ENCODE measurements around the gene RRP7A.
"Not testable (repeated sequence)": the region's sequence is repeated elsewhere in the genome, so short reads cannot be mapped to it uniquely, and the experiment has no call there.

RRP7A gene, protein sequence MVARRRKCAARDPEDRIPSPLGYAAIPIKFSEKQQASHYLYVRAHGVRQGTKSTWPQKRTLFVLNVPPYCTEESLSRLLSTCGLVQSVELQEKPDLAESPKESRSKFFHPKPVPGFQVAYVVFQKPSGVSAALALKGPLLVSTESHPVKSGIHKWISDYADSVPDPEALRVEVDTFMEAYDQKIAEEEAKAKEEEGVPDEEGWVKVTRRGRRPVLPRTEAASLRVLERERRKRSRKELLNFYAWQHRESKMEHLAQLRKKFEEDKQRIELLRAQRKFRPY

DNA sequence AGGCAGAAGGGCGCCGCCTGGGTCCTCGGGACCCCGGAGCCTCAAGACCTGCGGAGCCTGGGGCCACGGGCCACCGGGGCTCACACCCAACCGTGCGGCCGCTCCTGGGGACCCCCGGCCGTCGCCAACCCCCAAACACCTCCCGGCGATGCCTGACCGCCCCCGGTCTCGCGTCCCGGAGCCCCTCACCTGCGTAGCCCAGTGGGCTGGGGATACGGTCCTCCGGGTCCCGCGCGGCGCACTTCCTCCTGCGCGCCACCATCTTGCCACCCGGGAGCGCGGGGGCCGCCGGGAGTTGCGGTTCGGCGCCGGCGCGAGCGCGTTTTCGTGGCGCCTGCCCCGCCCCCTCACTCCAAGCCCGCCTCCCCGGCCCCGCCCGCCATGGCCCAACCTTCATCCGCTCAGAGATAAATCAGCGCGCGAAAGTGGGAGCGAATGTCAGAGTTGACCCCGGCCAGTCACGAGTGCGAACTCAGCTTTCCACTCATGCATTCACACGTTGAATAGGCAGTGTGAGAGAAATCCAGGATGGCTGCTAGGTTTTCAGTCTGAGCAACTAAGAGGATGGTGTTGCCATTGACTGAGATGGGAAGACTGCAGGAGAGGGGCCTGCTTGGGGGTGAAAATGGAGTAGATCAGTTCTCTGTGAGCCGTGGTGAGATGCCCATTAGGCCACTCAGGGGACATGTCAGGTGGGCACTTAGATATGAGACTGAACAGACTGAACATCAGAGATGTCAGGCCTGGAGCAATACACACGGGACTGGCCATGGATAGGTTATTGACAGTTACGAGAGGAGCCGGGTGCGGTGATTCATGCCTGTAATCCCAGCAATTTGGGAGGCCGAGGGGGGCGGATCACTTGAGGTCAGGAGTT, at the start of gene RRP7A:
RRP7A (minus strand) TSS at position 272 of the 877 bp plus-strand sequence; CDS start at position 262, 10 bp downstream.
- DNase-seq, result peak; percentile 87

DNA sequence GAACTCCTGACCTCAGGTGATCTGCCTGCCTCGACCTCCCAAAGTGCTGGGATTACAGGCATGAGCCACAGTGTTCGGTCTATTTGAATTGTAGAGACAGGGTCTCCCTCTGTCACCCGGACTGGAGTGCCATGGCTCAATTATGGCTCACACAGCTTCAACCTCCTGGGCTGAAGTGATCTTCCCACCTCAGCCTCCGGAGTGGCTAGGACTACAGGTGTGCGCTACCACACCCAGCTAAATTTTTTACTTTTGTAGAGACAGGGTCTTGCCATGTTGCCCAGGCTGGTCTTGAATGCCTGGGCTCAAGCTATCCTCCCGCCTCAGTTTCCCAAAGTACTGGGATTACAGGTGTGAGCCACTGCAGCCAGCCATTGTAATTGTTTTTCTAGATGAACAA, 48.4 kb upstream of the RRP7A start:
- DNase-seq, result not testable (repeated sequence)

DNA sequence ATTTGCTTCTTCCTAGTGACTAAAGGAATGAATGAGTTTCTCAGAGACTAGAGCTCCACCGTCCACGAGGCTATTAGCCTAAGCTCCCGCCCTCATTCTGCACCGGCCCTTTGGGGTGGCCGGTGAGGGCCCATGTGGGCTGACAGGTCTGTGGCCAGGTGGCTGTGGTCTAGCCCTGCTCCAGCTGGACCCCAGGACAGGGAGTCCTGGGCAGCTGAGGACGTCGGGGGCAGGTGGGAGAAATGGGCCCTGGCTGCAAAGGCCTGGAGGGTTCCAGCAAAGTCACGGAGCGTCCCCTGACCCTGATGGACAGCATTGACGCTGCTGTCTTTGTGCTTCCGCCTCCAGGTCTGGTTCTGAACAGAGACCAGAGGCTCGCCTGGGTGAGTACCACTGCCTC, 46.4 kb upstream of the RRP7A start:
- DNase-seq, result no peak

DNA sequence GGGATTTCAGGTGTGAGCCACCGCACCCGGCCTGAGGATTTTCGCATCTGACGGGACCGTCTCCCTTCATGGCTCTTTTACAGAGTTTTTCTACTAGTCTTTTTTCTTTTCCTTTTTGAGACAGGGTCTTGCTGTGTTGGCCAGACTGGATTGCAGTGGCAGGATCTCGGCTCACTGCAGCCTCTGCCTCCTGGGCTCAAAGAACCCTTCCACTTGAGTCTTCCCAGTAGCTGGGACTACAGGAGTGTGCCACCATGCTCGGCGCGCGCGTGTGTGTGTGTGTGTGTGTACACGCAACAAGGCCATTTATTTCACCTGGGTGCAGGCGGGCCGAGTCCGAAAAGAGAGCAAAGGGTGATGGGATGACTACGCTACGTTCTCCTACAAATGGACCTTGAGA, 45.1 kb upstream of the RRP7A start:
- DNase-seq, result no peak

DNA sequence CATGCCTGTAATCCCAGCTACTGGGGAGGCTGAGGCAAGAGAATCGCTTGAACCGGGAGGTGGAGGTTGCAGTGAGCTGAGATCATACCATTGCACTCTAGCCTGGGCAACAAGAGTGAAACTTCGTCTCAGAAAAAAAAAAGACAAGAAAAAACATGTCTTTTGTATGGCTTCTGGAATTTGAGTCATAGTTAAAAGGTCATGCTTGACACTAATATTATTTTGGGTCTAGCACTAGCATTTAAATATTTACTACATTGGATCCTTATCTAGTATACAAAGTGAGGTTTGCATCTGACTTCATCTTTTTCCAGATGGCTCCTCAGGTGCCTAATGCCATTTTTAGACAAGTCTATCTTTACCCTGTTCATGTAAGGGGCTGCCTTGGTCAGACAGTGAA, 44.3 kb upstream of the RRP7A start:
- not testable (repeated sequence) for DNase-seq

DNA sequence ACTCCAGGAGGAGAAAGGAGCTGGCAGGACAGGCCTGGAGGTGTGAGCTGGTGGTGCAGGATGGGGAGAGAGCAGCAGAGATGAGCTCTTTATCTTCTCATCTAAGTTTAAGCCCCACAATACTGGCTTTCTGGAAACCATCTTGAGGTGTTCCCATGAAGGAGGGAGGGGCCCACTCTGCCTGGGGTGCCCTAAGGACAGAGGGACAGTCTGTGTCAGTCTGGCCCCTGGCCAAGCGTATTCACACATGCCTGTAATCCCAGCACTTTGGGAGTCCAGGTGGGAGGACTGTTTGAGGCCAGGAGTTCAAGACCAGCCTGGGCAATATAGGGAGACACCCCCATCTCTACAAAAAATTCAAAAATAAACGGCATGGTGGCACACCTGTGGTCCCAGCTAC, 43.1 kb upstream of the RRP7A start:
- DNase-seq, result no peak

DNA sequence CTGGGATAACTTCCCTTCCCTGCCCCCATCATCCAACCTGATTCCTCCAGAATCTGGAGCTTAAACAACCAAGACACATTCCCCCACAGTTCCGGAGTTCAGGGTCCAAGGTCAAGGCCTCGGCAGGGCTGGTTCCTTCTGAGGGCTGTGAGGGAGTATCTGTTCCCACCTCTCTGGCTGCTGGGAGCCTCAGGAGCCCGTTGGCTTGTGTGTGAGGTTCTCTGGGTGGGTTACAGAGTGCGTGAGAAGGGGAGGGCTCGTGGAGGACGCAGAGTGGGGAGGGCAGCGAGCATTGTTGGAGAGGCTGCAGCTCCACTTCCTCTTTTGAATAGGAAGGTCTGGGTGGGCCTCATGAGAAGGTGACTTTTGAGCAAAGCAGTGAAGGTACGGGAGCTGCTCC, 42.7 kb upstream of the RRP7A start:
- no peak for DNase-seq

DNA sequence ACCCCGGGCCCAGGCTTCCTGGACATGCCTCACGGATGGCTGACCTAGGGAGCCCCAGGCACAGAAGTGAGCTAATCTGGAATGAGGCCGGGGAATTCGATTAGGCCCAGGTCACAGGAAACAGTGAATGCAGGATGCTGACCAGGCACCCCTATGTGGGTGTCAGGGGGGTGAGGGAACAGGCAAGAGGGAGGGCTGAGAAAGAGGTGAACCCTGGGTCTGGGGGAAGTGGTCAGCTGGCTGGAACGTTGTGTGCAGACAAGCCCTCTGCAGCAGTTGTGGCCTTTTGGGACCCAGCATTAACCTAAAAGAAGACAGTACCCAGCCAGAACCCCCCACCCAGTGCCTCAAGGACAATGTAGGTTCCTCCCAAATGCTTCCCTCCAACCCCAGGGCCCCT, 42.3 kb upstream of the RRP7A start:
- DNase-seq, result no peak

DNA sequence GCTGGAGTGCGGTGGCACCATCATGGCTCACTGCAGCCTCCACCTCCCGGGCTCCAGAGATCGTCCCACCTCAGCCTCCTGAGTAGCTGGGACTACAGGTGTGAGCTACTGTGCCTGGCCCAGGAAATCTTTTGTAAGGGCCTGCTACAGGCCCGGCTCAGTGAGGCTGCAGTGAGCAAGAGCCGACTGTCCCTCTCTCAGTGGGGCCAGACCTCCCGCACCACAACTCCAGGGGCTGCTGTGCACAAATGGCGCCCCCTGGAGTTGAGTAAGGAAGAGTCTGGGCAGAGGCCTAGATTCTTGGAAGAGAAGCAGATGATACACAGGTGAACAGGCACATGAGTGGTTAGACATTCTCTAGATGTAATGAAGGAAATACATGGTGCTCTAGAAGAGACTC, 41.2 kb upstream of the RRP7A start:
- no peak for DNase-seq

DNA sequence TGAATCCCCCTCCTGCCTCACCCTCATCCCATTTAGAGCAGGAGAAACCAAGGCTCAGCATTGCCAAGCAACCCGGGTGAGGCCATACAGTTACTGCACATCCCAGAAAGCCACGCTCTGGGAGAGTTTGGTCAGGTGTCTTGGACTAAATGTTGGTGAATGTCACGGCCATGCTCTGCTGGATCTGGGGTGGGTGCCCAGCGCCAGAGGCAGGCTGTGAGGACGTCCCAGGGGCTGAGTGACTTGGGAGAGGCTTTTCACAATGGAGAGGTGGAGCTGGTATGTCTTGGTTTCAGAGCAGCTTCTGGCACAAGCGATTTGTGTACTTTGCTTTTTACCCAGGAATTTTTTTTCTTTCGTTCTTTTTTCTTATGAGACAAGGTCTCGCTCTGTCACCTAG, 40.8 kb upstream of the RRP7A start:
- no peak for DNase-seq

DNA sequence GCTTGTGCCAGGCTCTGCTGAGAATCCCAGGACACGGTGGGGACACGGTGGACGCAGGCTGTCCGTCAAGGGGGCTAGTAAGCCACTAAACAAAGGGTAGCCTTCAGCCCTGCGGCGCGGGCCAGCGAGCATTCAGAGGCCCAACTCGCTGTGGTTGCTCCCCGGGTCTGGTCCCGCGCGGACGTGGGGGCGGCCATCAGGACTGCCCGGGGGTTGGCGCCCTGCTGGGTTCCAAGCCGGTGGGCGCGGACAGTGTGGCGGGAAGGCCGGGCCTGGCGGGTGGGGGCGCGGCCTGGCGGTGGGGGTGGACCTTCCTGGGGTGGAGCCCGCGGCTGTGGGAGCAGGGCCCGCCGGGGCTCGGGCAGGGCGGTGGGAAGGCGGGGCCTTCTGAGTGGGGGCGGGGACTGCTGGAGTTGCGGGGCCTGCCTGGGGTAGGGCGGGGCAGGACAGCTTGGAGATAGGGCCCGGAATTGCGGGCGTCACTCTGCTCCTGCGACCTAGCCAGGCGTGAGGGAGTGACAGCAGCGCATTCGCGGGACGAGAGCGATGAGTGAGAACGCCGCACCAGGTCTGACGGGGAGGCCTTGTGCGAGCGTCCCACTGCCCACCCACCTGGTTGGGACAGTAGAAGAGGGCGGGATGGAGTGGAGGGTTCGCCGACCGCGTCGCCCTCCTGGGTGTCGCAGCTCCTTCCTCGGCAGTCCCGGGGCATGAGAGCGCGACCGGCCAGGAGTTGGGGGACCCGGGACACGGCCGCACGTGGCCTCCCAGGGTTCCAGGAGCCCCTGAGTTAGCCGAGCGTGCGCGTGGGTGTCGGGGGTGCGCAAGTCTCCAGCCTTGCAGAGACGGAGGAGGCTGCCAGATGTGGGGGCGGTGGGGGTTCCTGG, 34.1 kb upstream of the RRP7A start, which contains the start of gene SERHL2:
SERHL2 (plus strand) TSS at position 482 of the 887 bp plus-strand sequence; CDS start at position 547, 65 bp downstream.
- peak; percentile 78 for DNase-seq

DNA sequence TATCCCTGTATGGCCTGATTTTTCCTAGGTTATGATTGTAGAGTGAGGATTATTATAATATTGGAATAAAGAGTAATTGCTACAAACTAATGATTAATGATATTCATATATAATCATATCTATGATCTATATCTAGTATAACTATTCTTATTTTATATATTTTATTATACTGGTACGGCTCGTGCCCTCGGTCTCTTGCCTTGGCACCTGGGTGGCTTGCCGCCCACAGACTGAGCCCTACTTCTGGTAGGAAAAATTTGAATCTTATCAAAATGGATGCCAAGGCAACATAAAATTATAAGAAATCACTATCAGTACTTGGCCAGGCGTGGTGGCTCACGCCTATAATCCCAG, 32.7 kb upstream of the RRP7A start:
- not testable (repeated sequence) for DNase-seq

DNA sequence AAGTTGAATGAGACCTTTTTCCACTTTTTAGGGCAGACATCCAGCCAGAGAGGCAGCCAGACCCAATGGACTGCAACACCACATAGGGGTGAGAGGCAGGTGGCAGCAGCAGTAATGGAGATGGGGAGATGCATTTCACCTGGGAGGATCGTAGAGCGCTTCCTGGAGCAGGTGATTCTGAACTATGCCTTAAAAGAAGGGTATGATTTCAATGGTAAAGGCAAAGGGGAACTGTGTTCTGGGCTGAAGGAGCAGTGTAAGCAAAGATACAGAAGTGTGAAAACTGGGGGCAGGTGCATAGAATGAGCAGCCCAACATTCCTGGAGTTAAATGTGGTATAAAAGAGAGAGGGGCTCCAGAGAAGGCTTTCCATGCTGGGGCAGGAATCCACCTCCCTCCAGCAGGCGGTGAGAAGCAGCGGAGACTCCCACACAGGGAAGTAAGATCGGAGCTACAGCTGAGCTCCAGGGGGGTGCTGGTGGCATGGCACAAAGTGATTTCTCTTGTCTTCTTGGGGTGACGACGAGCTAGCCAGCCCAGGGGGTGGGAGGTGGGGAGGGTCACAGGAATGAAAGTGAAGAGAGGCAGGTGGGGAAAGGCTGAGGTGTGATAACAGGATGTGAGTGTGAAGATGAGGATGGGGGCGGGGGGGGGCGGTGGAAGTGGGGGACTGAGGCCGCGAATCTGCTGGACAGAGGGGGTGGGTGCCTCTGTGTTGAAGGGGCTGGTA, 29.9 kb upstream of the RRP7A start:
- DNase-seq, result no peak

DNA sequence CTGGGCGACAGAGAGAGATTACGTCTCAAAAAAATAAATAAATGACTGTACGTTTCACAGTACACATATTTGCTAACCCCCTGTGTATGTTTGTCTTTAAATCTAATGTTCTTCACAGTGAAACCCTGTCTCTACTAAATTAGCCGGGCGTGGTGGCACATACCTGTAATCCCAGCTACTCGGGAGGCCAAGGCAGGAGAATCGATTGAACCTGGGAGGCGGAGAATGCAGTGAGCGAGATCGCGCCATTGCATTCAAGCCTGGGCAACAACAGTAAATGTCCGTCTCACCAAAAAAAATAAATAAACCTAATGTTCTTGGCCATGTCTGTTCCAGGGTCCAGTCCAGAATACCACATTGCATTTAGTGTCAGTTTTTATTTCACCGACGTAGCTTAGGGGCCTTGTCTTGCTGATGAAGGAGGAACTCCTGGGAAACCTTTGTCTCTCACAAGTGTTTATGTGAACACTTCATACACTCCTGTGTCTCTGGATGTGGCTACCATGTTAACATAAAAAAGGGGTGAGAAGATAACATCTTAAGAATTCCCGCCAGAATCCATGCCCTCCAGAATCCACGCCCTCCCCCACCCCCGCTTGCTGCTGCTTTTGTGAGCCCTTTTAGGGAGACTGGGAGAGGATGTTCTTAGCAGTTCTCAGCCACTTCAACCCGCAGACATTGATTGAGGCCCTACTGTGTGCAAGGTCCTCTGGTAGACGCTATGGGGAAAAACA, 29.2 kb upstream of the RRP7A start:
- no peak for DNase-seq

DNA sequence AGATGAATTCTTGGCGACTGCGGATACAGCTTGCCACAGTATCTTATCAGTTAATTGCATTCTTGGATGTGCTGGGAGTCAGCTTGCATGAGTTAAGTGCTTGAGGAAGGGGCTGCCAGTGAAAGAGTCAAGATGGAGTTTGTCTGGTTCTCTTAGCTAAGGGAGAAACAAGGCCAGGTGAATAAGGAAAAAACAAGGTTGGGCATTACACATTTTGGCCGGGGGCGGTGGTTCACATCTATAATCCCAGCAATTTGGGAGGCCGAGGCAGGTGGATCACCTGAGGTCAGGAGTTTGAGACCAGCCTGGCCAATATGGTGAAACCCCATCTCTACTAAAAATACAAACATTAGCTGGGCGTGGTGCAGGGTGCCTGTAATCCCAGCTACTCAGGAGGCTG, 28.5 kb upstream of the RRP7A start:
- not testable (repeated sequence) for DNase-seq

DNA sequence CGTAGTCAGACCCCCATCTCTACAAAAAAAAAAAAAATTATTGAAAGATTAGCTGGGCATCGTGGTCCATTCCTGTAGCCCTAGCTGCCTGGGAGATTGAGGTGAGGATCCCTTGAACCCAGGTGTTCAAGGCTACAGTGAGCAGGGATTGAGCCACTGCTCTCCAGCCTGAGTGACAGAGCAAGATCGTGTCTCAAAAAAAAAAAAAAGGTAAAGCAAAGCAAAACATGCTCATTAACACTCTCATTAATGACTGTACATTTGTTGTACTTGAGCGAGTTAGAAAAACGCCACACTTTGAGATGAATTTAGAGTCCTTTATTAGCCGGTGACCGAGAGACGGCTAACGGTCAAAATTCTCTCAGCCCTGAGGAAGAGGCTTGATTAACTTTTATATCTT, 28.0 kb upstream of the RRP7A start:
- no peak for DNase-seq

DNA sequence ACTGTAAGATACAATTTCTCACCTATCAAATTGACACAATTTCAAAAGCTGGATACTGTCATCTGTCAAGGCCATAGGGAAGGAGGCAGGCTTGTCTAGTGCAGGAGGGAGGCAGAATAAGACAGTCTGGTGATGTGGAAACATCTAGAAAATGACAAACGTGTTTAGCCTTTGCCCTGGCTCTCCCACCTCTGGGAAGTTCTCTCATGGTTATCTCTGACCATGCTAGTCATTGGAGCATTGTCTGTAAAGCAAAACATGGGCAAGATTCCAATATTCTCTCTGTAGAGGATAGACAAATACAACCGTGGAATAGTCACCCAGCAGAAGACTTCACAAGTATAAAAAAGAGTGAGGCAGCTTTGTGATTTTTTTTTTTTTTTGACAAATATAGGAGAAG, 25.1 kb upstream of the RRP7A start:
- DNase-seq, result no peak

DNA sequence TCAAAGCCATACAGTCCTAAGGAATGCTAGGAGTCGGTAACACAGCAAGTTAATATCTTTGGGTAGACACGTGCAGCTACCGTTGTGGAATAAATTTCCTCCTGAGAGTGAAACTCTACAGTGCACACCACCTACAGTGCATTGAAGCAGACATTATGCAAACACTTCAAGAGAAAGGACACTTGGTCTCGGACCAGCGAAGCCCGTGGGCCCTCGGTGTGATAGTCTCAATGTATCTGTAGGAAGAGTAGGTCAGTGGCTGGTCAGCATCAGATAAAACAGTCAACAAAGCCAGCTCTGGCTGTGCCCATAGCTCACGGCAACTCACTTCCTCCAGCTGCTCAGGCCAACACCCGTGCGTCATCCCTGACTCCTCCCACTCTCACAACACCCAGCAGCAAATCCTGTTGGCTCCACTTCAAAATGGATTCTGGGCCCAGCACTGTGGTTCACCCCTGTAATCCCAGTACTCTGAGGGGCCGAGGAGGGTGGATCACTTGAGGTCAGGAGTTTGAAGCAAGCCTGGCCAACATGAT, 19.7 kb upstream of the RRP7A start:
- not testable (repeated sequence) for DNase-seq

DNA sequence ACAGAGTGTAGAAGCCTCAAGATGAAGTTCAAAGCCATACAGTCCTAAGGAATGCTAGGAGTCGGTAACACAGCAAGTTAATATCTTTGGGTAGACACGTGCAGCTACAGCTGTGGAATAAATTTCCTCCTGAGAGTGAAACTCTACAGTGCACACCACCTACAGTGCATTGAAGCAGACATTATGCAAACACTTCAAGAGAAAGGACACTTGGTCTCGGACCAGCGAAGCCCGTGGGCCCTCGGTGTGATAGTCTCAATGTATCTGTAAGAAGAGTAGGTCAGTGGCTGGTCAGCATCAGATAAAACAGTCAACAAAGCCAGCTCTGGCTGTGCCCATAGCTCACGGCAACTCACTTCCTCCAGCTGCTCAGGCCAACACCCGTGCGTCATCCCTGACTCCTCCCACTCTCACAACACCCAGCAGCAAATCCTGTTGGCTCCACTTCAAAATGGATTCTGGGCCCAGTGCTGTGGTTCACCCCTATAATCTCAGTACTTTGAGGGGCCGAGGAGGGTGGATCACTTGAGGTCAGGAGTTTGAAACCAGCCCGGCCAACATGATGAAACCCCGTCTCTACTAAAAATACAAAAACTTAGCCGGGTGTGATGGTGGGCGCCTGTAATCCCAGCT, 17.7 kb upstream of the RRP7A start:
- DNase-seq, result not testable (repeated sequence)

DNA sequence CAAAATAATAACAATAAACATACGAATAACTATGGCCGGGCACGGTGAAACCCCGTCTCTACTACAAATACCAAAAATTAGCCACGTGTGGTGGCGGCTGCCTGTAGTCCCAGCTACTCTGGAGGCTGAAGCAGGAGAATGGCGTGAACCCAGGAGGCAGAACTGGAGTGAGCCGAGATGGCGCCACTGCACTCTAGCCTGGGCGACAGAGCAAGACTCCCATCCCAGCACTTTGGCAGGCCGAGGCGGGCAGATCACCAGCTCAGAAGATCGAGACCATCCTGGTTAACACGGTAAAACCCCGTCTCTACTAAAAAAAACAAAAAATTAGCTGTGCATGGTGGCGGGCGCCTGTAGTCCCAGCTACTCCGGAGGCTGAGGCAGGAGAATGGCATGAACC, 17.0 kb upstream of the RRP7A start:
- DNase-seq, result not testable (repeated sequence)

DNA sequence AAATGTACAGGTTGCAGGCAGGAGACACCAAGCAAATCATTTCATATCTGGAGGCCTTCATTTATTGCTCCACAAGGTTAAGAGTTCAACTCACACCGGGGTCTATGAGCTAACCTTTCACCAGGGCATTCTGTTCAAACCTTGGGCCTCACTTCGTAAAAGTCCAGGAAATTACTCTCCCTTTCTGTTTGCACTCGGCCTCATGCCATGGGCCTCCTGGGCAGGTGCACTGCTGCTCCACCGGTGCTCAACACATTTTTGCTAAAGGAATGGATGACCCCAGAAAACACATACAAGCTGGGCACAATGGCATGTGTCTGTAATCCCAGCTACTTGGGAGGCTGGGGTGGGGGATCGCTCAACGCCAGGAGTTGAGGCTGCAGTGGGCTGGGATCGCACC, 16.6 kb upstream of the RRP7A start:
- DNase-seq, result no peak

Data from activated CD4-positive, CD25-positive, alpha-beta regulatory T cell treated with anti-CD3 and anti-CD28 coated beads, Interleukin-2, amount 50 U/mL, for 72 hours (primary cell).